Measurements from ENCODE around the gene NBPF26.
"Not testable (repeated sequence)": the region's sequence is repeated elsewhere in the genome, so short reads cannot be mapped to it uniquely, and the experiment has no call there.

The NBPF26 gene

DNA sequence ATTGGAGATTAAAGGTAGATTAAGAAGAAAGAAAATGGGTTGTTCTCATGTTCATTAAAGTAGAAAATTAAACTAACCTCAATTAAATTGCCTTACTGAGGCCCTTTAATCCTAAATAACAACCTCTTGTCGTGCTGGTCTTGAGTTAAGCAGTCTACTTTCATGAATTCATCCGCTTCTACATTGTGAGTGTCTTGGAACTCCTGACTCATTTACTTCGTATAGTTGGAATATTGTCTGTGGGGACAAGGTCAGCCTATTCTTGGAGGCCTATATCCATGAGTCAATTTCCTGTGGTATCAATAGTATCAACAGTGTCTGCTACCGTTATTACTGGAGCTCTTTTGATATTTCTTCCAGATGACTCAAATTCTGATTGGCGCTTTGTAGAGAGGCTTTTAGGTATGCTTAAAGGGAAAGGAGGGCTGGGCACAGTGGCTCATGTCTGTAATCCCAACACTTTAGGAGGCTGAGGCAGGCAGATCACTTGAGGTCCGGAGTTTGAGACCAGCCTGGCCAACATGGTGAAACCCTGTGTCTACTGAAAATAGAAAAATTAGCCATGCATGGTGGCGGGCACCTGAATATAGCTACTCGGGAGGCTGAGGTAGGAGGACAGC lies 136.0 kb downstream of the NBPF26 start:
- DNase-seq: not testable (repeated sequence)

DNA sequence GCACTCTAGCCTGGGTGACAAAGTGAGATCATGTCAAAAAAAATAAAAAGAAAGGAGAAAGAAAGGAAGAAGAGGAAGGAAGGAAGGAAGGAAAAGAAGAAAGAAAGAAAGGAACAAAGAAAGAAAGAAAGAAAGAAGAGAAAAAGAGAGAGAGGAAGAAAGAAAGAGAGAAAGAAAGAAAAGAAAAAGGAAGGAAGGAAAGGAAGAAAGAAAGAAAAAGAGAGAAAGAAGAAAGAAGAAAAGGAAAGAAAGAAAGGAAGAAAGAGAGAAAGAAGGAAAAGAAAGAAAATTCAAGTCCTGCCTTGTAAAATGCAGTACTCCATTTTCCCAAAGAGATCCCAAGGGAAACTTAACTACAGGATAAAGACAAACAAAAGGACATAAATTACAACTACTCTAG lies 154.5 kb downstream of the NBPF26 start:
- DNase-seq: not testable (repeated sequence)

DNA sequence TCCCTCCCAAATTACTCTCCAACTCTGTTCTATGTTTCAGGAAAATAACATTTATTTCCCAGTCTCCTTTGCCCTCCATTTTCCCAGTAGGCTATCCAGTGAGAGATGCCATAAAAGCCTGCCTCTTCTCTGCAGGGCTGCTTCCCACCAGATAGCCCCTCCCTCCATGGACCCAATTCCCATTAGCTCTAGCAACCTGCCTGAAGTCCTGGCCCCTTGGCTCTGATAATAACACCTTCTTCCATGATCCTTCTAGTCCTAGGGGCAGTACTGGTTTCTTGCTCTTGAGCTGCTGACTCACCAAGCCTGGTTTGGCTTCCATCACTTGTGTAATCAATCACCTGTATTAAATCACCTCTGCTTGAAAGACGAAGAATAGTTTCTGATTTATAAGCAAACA lies 156.3 kb downstream of the NBPF26 start:
- DNase-seq: not testable (repeated sequence)

DNA sequence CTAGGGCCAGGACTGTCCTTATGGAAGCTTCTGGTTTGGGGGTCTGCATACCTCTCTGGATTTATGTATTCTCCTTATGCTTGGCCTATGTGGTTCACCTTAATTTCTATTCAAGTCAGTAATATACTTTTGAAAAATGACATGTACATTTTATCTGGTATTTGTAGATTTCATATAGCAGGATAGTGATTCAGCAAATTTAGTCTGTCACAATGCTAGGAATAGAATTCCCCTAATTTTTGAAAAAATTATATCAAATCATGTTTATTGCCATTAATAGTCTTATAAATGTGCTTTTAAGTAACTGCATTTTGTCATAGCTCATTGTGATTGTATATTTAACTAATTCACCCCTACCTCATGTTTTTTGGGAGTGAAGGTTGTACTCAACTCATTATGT lies 158.2 kb downstream of the NBPF26 start:
- DNase-seq: not testable (repeated sequence)
